Left ventricle myocardium superior (tissue), 1 donor: ENCODE data around the gene MRTFA. TPM values are rescaled to one million over a fixed set of nuclear protein-coding genes. Genes with fewer than 3 reads are reported as not detected.

Experiments
- ATAC-seq: fragments of 200-7000 bp; cut with Tn5 transposase; one replicate; pipeline ENCODE4 v1.9.1; 2020; ENCODE audit warnings: mild to moderate bottlenecking, moderate library complexity
- DNase-seq: peaks from one replicate; pipeline ENCODE4 v3.0.0-alpha.2; 2020
- intact Hi-C: fragments of 100-400 bp; cut with micrococcal nuclease; formaldehyde crosslinking; loops from one replicate; pipeline ENCODE4 v1.11.0; 2022
- total RNA-seq: library from RNA; stranded (reverse); fragmentation: NEBNext Ultra II Directional; extraction: Animal tissue kit (Norgen Biotek cat#: 25700); gene quantifications from one replicate; pipeline ENCODE4 v1.2.1, GENCODE V29; 2021
- donor health status: DM: no; HTN: yes; CAD: no; lungs with severe emphysema.

MRTFA gene
- total RNA-seq, 1 donor from 2014 or later = 32.5 TPM

DNA sequence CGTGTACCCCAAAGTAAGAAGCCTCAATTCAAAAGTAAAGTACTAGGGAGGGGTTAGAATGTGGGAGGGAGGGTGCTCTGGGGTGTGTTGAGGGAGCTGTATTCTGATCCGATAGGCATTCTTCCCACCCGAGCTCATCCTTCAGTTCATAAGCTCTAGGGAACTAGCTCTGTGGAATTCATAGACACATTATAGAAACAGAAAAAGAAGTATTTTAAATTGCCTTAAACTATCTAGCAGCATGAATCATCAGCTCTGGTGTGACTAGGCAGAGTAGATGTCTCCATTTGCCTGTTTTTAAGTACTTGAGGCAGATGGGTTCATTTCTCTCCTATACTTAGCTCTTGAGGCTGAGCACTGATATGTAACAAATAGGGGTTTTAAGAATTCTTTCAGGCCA lies 273.5 kb downstream of the MRTFA start:
- intact Hi-C loops = no loop called here
- DNase-seq = no peak
- no peak for ATAC-seq

DNA sequence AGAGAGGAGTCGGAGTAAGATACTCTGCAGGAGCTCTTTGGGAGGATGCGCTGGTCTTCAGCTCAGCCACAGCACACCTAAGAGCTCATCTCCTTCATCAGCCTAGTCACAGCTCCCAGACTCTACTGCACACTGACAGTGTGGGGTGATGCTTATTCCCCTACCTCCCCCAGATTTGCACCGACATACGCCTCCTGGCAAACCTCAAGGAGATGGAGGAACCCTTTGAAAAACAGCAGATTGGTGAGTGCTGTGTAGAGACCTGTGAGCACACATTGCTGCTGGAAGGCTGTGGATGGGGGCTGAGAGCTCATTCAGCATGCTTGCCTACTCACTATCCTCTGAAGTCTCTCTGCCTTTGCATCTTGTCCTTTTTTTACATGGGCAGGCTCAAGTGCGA lies 275.4 kb downstream of the MRTFA start:
- intact Hi-C loops = no loop called here
- ATAC-seq (no peak), DNase-seq (no peak)

Other genes with a start within 250 kb of the MRTFA start
- gene MCHR1, start 42.8 kb upstream of the MRTFA start, total RNA-seq = 1.4 TPM
- 3.3 TPM for gene SLC25A17, start 182.6 kb upstream of the MRTFA start, total RNA-seq
- 222 TPM for gene ST13, start 219.9 kb upstream of the MRTFA start, total RNA-seq
- gene XPNPEP3, start 220.4 kb upstream of the MRTFA start, total RNA-seq = 25.7 TPM
- not detected for gene DNAJB7, start 225.4 kb upstream of the MRTFA start, total RNA-seq